Fibroblast of lung (primary cell): ENCODE measurements around the gene IL3. TPM values are rescaled to one million over a fixed set of nuclear protein-coding genes. Genes with fewer than 3 reads are reported as not detected.

ENCODE experiments used
- DNase-seq, 2 donors: peaks; one replicate each; pipeline versions ENCODE4 v3.0.0 to v3.0.0-alpha.2; 2010; ENCODE audit warnings: low read depth in 2 of 2
- H2AFZ ChIP-seq: 2 replicates; pipeline ENCODE4 v1.5.1; 2012; ENCODE audit warnings: low read length, control low read depth, inconsistent platforms
- H3K27ac ChIP-seq: 2 replicates; pipeline ENCODE4 v1.5.1; 2011; ENCODE audit warnings: low read length, control low read depth; ENCODE audit not compliant: insufficient read depth
- H3K27me3 ChIP-seq: 2 replicates; pipeline ENCODE4 v1.5.1; 2011; ENCODE audit warnings: mild to moderate bottlenecking, low read length; ENCODE audit not compliant: control insufficient read depth, insufficient read depth
- H3K36me3 ChIP-seq: 2 replicates; pipeline ENCODE4 v1.5.1; 2011; ENCODE audit warnings: low read length; ENCODE audit not compliant: control insufficient read depth, insufficient read depth
- H3K4me1 ChIP-seq: 2 replicates; pipeline ENCODE4 v1.5.1; 2011; ENCODE audit warnings: low read length; ENCODE audit not compliant: control insufficient read depth, insufficient read depth; ENCODE audit errors: extremely low read depth
- H3K4me2 ChIP-seq: 2 replicates; pipeline ENCODE4 v1.5.1; 2011; ENCODE audit warnings: low read length, control low read depth; ENCODE audit not compliant: insufficient read depth; ENCODE audit errors: extremely low read depth
- H3K4me3 ChIP-seq, 4 experiments: fragments of 200-600 bp in 1 of 4; sonication (generic) in 1 of 4; replicated peaks in 1 of 4; 2 replicates each; pipeline ENCODE4 v1.5.1; 2011 to 2016; ENCODE audit warnings: low read length in 4 of 4, low read depth in 3 of 4, mild to moderate bottlenecking in 3 of 4, control low read depth in 2 of 4, inconsistent platforms in 1 of 4, mixed read lengths in 1 of 4; ENCODE audit not compliant: insufficient read depth in 1 of 4; ENCODE audit errors: control extremely low read depth in 1 of 4
- H3K79me2 ChIP-seq: 2 replicates; pipeline ENCODE4 v1.5.1; 2012; ENCODE audit warnings: mild to moderate bottlenecking, low read length, inconsistent platforms; ENCODE audit not compliant: control insufficient read depth, insufficient read depth
- H3K9ac ChIP-seq: 2 replicates; pipeline ENCODE4 v1.5.1; 2011; ENCODE audit warnings: mild to moderate bottlenecking, low read length, control low read depth; ENCODE audit not compliant: insufficient read depth
- H3K9me3 ChIP-seq: 2 replicates; pipeline ENCODE4 v1.5.1; 2012; ENCODE audit warnings: low read depth, low read length; ENCODE audit not compliant: control insufficient read depth, insufficient read depth
- H4K20me1 ChIP-seq: 2 replicates; pipeline ENCODE4 v1.5.1; 2011; ENCODE audit warnings: low read length; ENCODE audit not compliant: control insufficient read depth, insufficient read depth; ENCODE audit errors: extremely low read depth
- CTCF ChIP-seq, 2 donors: IDR thresholded peaks in 1 of 2; conservative IDR thresholded peaks in 1 of 2; 1 replicate in 1 of 2; 2 replicates in 1 of 2; pipeline ENCODE4 v1.5.1; 2011 to 2012; ENCODE audit warnings: low read length in 2 of 2, control low read depth in 1 of 2, inconsistent platforms in 1 of 2, low read depth in 1 of 2, mild to moderate bottlenecking in 1 of 2
- EZH2 ChIP-seq: IDR thresholded peaks from 2 replicates; pipeline ENCODE4 v1.5.1; 2012; ENCODE audit warnings: low read length, control low read depth, mild to moderate bottlenecking; ENCODE audit errors: missing control alignments
- polyA plus RNA-seq, 2 donors: library from polyadenylated mRNA; depleted of rRNA in 1 of 2; stranded (reverse) in 1 of 2; unstranded in 1 of 2; fragments of >200 nt; gene quantifications; 2 replicates each; pipeline ENCODE4 v1.2.1, GENCODE V29; 2011 to 2012; ENCODE audit warnings: missing spikeins in 1 of 2
- total RNA-seq: library from RNA; depleted of rRNA; stranded (reverse); fragments of >200 nt; gene quantifications from 2 replicates; pipeline ENCODE4 v1.2.1, GENCODE V29; 2014

The IL3 gene
- total and polyA plus RNA-seq, 2 donors (not counting 1 experiment from before 2014, with no cell fraction given), result not detected

GRCh38 chr5:132066871-132067270 is 6.4 kb downstream of the IL3 start:
- Histone ChIP-seq H3K79me2 (no peaks in the 10 kb centered on the region), H3K9ac (no peak overlapping the region), H3K4me3 (no peak overlapping the region), H3K4me2 (no peak overlapping the region), H2AFZ (no peak overlapping the region), H3K27me3 (no peaks in the 10 kb centered on the region), H3K27ac (no peak overlapping the region), H3K9me3 (no peaks in the 10 kb centered on the region), H3K4me1 (peaks cover 7% of the 10 kb centered on the region), H4K20me1 (no peaks in the 10 kb centered on the region), H3K36me3 (no peaks in the 10 kb centered on the region)
- no peak for DNase-seq
- TF ChIP-seq CTCF (conservative IDR thresholded peaks at IDR 0.05 in 1 of 2, IDR thresholded peaks at IDR 0.05 in 1 of 2; ENCODE audit: low read depth in 1 of 2, low read length in 2 of 2) (no peak), EZH2 (no peak)

- Histone ChIP-seq H3K36me3 (no peaks in the 10 kb centered on the region), H3K4me1 (peaks cover 7% of the 10 kb centered on the region), H3K9ac (no peak overlapping the region), H2AFZ (no peak overlapping the region), H3K4me3 (no peak overlapping the region), H4K20me1 (no peaks in the 10 kb centered on the region), H3K27me3 (no peaks in the 10 kb centered on the region), H3K9me3 (no peaks in the 10 kb centered on the region), H3K79me2 (no peaks in the 10 kb centered on the region), H3K4me2 (no peak overlapping the region), H3K27ac (no peak overlapping the region)
- no peak for DNase-seq
- TF ChIP-seq CTCF (conservative IDR thresholded peaks at IDR 0.05 in 1 of 2, IDR thresholded peaks at IDR 0.05 in 1 of 2; ENCODE audit: low read depth in 1 of 2, low read length in 2 of 2) (no peak), EZH2 (no peak)
Observed at GRCh38 chr5:132067451-132067850, 7.0 kb downstream of the IL3 start.

- H3K27ac ChIP-seq, result no peak overlapping the region
- H3K9me3 ChIP-seq, result no peaks in the 10 kb centered on the region
- DNase-seq, result no peak
- H4K20me1 ChIP-seq, result no peaks in the 10 kb centered on the region
- H3K27me3 ChIP-seq, result no peaks in the 10 kb centered on the region
- no peak overlapping the region for H2AFZ ChIP-seq
- TF ChIP-seq EZH2 (no peak), CTCF (conservative IDR thresholded peaks at IDR 0.05 in 1 of 2, IDR thresholded peaks at IDR 0.05 in 1 of 2; ENCODE audit: low read depth in 1 of 2, low read length in 2 of 2) (no peak)
- no peaks in the 10 kb centered on the region for H3K36me3 ChIP-seq
- no peak overlapping the region for H3K9ac ChIP-seq
- H3K4me1 ChIP-seq, result peaks cover 8% of the 10 kb centered on the region
- no peak overlapping the region for H3K4me2 ChIP-seq
- H3K4me3 ChIP-seq, result no peak overlapping the region
- H3K79me2 ChIP-seq, result no peaks in the 10 kb centered on the region
Observed at GRCh38 chr5:132067941-132068808, 7.7 kb downstream of the IL3 start.
